Measurements from ENCODE around the gene TAS1R2.
"Not testable (repeated sequence)": the region's sequence is repeated elsewhere in the genome, so short reads cannot be mapped to it uniquely, and the experiment has no call there.

The TAS1R2 gene

GRCh38 chr1:18883636-18884418, 24.4 kb upstream of the TAS1R2 start:
- peak; percentile 66 for DNase-seq (ENCODE audit: low spot score)

GRCh38 chr1:18883079-18883478, 23.6 kb upstream of the TAS1R2 start:
- DNase-seq (ENCODE audit: low spot score): no peak

GRCh38 chr1:18882486-18882885, 23.0 kb upstream of the TAS1R2 start:
- DNase-seq (ENCODE audit: low spot score): no peak

- DNase-seq (ENCODE audit: low spot score): no peak
Measured at GRCh38 chr1:18881642-18882431, 22.4 kb upstream of the TAS1R2 start.

- no peak for DNase-seq (ENCODE audit: low spot score)
Measured at GRCh38 chr1:18881164-18881563, 21.7 kb upstream of the TAS1R2 start.

- DNase-seq (ENCODE audit: low spot score): no peak
Measured at GRCh38 chr1:18880585-18880984, 21.1 kb upstream of the TAS1R2 start.

GRCh38 chr1:18879791-18880309, 20.4 kb upstream of the TAS1R2 start:
- DNase-seq (ENCODE audit: low spot score): no peak

GRCh38 chr1:18879215-18879790, 19.8 kb upstream of the TAS1R2 start:
- DNase-seq (ENCODE audit: low spot score): no peak

GRCh38 chr1:18878538-18879214, 19.2 kb upstream of the TAS1R2 start:
- no peak for DNase-seq (ENCODE audit: low spot score)

- DNase-seq (ENCODE audit: low spot score): no peak
Measured at GRCh38 chr1:18877282-18877681, 17.8 kb upstream of the TAS1R2 start.

GRCh38 chr1:18876210-18876609, 16.8 kb upstream of the TAS1R2 start:
- DNase-seq (ENCODE audit: low spot score): no peak

GRCh38 chr1:18875796-18876128, 16.3 kb upstream of the TAS1R2 start:
- DNase-seq (ENCODE audit: low spot score): no peak

GRCh38 chr1:18875107-18875795, 15.8 kb upstream of the TAS1R2 start:
- peak; percentile 80 for DNase-seq (ENCODE audit: low spot score)

GRCh38 chr1:18874600-18874999, 15.1 kb upstream of the TAS1R2 start:
- DNase-seq (ENCODE audit: low spot score): no peak

- no peak for DNase-seq (ENCODE audit: low spot score)
Measured at GRCh38 chr1:18874036-18874435, 14.6 kb upstream of the TAS1R2 start.

- no peak for DNase-seq (ENCODE audit: low spot score)
Measured at GRCh38 chr1:18872071-18872611, 12.7 kb upstream of the TAS1R2 start.

GRCh38 chr1:18871401-18872070, 12.1 kb upstream of the TAS1R2 start:
- peak; percentile 22 for DNase-seq (ENCODE audit: low spot score)

- no peak for DNase-seq (ENCODE audit: low spot score)
Measured at GRCh38 chr1:18870957-18871356, 11.5 kb upstream of the TAS1R2 start.

GRCh38 chr1:18870595-18870865, 11.1 kb upstream of the TAS1R2 start:
- DNase-seq (ENCODE audit: low spot score): not testable (repeated sequence)

- no peak for DNase-seq (ENCODE audit: low spot score)
Measured at GRCh38 chr1:18869847-18870594, 10.6 kb upstream of the TAS1R2 start.
